ENCODE data around the gene B4GALNT1. TPM values are rescaled to one million over a fixed set of nuclear protein-coding genes. Genes with fewer than 3 reads are reported as not detected.
"Not testable (repeated sequence)": the region's sequence is repeated elsewhere in the genome, so short reads cannot be mapped to it uniquely, and the experiment has no call there.

B4GALNT1 gene
- total and polyA plus RNA-seq, 9 of the 15 experiments (the other 6 are each of a cell fraction or from before 2014, with no cell fraction given), result 1.0 to 32.2 (median 9.8) TPM

GRCh38 chr12:57588951-57589610, 43.9 kb downstream of the B4GALNT1 start:
- CTCF ChIA-PET (ENCODE audit: low intra/inter-chr PET ratio); TF ChIP-seq PBX2 (CRISPR knock-in tag; IDR thresholded peaks at IDR 0.05; ENCODE audit: low read depth): not testable (repeated sequence)
- WGBS (ENCODE audit: insufficient coverage, low coverage, missing lambda C conversion rate), result 42% methylated on average over 14 of the region's 15 CpGs
- TF ChIP-seq VEZF1 (CRISPR knock-in tag; IDR thresholded peaks at IDR 0.05) (peak; percentile 56), MAFF (IDR thresholded peaks at IDR 0.05; ENCODE audit: low read length) (peak; percentile 20; the same call in 1 of the 2 replicates), TFE3 (CRISPR knock-in tag; IDR thresholded peaks at IDR 0.05) (peak; percentile 93), HINFP (tag; conservative IDR thresholded peaks at IDR 0.05; ENCODE audit: low read depth) (peak; percentile 67; the same call in 1 of the 2 replicates), PBX2 (tag; conservative IDR thresholded peaks at IDR 0.05; ENCODE audit: low read depth) (peak; percentile 37; the same call in 1 of the 2 replicates), USF2 (CRISPR knock-in tag; IDR thresholded peaks at IDR 0.05) (peak; percentile 40), ZNF263 (CRISPR knock-in tag; IDR thresholded peaks at IDR 0.05; ENCODE audit: borderline replicate concordance) (peak; percentile 93), RAD51 (IDR thresholded peaks at IDR 0.05; ENCODE audit: borderline replicate concordance, low read depth) (peak; percentile 74), C11orf30 (IDR thresholded peaks at IDR 0.05; ENCODE audit: low read depth) (peak; percentile 57; the same call in 1 of the 2 replicates), MAFG (tag; conservative IDR thresholded peaks at IDR 0.05) (peak; percentile 45; the same call in 1 of the 2 replicates)

More at GRCh38 chr12:57588951-57589610, 43.9 kb downstream of the B4GALNT1 start:
- peak overlapping the region; percentile 15; the same call in 1 of the 2 replicates for H3K4me2 ChIP-seq (ENCODE audit: insufficient read depth, low read length)
- H3K9me1 ChIP-seq (ENCODE audit: control insufficient read depth, insufficient read depth, low read length); in situ Hi-C loops (cut with MboI); H3K27ac ChIP-seq (ENCODE audit: extremely low read depth, low read depth, low read length); ATAC-seq; H3K27me3 ChIP-seq (ENCODE audit: control insufficient read depth in 2 of 2, insufficient read depth in 2 of 2, low read length in 2 of 2); intact Hi-C loops (cut with micrococcal nuclease); BruUV-seq (replicated peaks); H4K20me1 ChIP-seq (replicated peaks; ENCODE audit: control insufficient read depth, insufficient read depth, low read length); H3K4me3 ChIP-seq; H3K9me3 ChIP-seq (replicated peaks; ENCODE audit: control insufficient read depth, insufficient read depth, low read depth, low read length): not testable (repeated sequence)
- FAIRE-seq (peak; percentile 49), DNase-seq (ENCODE audit: extremely low read depth in 1 of 4, low spot score in 3 of 4) (peak in 1 of 4 experiments; percentile 66)
- peaks cover 27% of the 10 kb centered on the region for H3K79me2 ChIP-seq (ENCODE audit: control insufficient read depth, insufficient read depth, low read length)
- H3K36me3 ChIP-seq (ENCODE audit: control insufficient read depth, insufficient read depth, low read length), result peaks cover 23% of the 10 kb centered on the region; the same call in 2 of the 3 replicates
- peak overlapping the region; percentile 58 for H2AFZ ChIP-seq (ENCODE audit: low read depth, low read length)
- peaks cover 22 to 23% of the 10 kb centered on the region in 2 experiments for H3K4me1 ChIP-seq (replicated peaks in 1 of 2; ENCODE audit: control insufficient read depth in 2 of 2, insufficient read depth in 2 of 2, low read length in 2 of 2)
- peak overlapping the region in 1 of 2 experiments; percentile 77; a peak in 2 of 4 replicates for H3K9ac ChIP-seq (ENCODE audit: insufficient read depth in 1 of 2, low read depth in 2 of 2, low read length in 2 of 2)
- POLR2A ChIA-PET, result interaction anchor here (0.6 to 4.2 kb wide), 2 partner anchors 11 to 257 kb away, joined by 3 to 20 read pairs; no protein-coding TSS in a partner anchor
